ENCODE results near the gene PAXIP1.
"Not testable (repeated sequence)": the region's sequence is repeated elsewhere in the genome, so short reads cannot be mapped to it uniquely, and the experiment has no call there.

PAXIP1 gene

GRCh38 chr7:155003092-155003375, at the start of gene PAXIP1:
PAXIP1 (minus strand) TSS chr7:155003124; CDS start chr7:155002929, 195 bp downstream.
- DNase-seq, result peak in 37 of 56 donors; percentile 55 to 92 (median 78)

- no peak for DNase-seq
These were observed 48.4 kb upstream of the PAXIP1 start for GRCh38 chr7:155051355-155051754.

- no peak for DNase-seq
These were observed 45.1 kb upstream of the PAXIP1 start for GRCh38 chr7:155048006-155048405.

- no peak for DNase-seq
These were observed 40.8 kb upstream of the PAXIP1 start for GRCh38 chr7:155043756-155044155.

- DNase-seq, result no peak
These were observed 35.4 kb upstream of the PAXIP1 start for GRCh38 chr7:155038335-155038734.

- DNase-seq, result not testable (repeated sequence)
These were observed 31.6 kb upstream of the PAXIP1 start for GRCh38 chr7:155034495-155034894.

- DNase-seq, result no peak
These were observed 30.1 kb upstream of the PAXIP1 start for GRCh38 chr7:155032978-155033377.

GRCh38 chr7:155027879-155028278, 25.0 kb upstream of the PAXIP1 start:
- DNase-seq, result no peak

GRCh38 chr7:155021699-155022145, 18.8 kb upstream of the PAXIP1 start:
- no peak for DNase-seq

GRCh38 chr7:155020996-155021395, 18.1 kb upstream of the PAXIP1 start:
- no peak for DNase-seq

GRCh38 chr7:155017834-155018233, 14.9 kb upstream of the PAXIP1 start:
- no peak for DNase-seq

GRCh38 chr7:155011086-155011485, 8.2 kb upstream of the PAXIP1 start:
- DNase-seq, result no peak

- no peak for DNase-seq
These were observed 6.7 kb upstream of the PAXIP1 start for GRCh38 chr7:155009570-155010157.

- DNase-seq, result peak in 6 of 56 donors; percentile 3 to 11 (median 6)
These were observed 5.0 kb upstream of the PAXIP1 start for GRCh38 chr7:155007947-155008346.

- DNase-seq, result peak in 50 of 56 donors; percentile 32 to 90 (median 80)
These were observed 671 bp upstream of the PAXIP1 start for GRCh38 chr7:155003376-155004214.

- DNase-seq, result peak in 22 of 56 donors; percentile 28 to 75 (median 56)
These were observed 373 bp downstream of the PAXIP1 start for GRCh38 chr7:155002411-155003091.

- DNase-seq, result no peak
These were observed 1.0 kb downstream of the PAXIP1 start for GRCh38 chr7:155001756-155002410.

GRCh38 chr7:155000795-155001194, 2.1 kb downstream of the PAXIP1 start:
- no peak for DNase-seq

GRCh38 chr7:154998481-154998880, 4.4 kb downstream of the PAXIP1 start:
- no peak for DNase-seq

- DNase-seq, result no peak
These were observed 5.0 kb downstream of the PAXIP1 start for GRCh38 chr7:154997840-154998370.

- DNase-seq, result no peak
These were observed 6.2 kb downstream of the PAXIP1 start for GRCh38 chr7:154996756-154997155.

- DNase-seq, result no peak
These were observed 6.8 kb downstream of the PAXIP1 start for GRCh38 chr7:154996101-154996500.

All from nucleus accumbens (tissue), 56 donors.